CD1c-positive myeloid dendritic cell (primary cell): Measurements from ENCODE around the gene NT5C2.
"Not testable (repeated sequence)": the region's sequence is repeated elsewhere in the genome, so short reads cannot be mapped to it uniquely, and the experiment has no call there.

Experiments
- DNase-seq: peaks from one replicate; pipeline ENCODE4 v3.0.0-alpha.2; 2016; ENCODE audit errors: extremely low spot score

NT5C2 gene

GRCh38 chr10:103086261-103086660 is 106.8 kb downstream of the NT5C2 start:
- DNase-seq: no peak

GRCh38 chr10:103083977-103084320 is 109.1 kb downstream of the NT5C2 start:
- DNase-seq: no peak

- DNase-seq: no peak
Measured at GRCh38 chr10:103083266-103083976, 109.7 kb downstream of the NT5C2 start.

GRCh38 chr10:103082683-103083082 is 110.4 kb downstream of the NT5C2 start:
- no peak for DNase-seq

GRCh38 chr10:103080891-103081581 is 112.0 kb downstream of the NT5C2 start:
- no peak for DNase-seq

- DNase-seq: no peak
Measured at GRCh38 chr10:103079946-103080345, 113.1 kb downstream of the NT5C2 start.

- no peak for DNase-seq
Measured at GRCh38 chr10:103079100-103079499, 114.0 kb downstream of the NT5C2 start.

- DNase-seq: no peak
Measured at GRCh38 chr10:103078676-103079075, 114.4 kb downstream of the NT5C2 start.

GRCh38 chr10:103078309-103078615 is 114.8 kb downstream of the NT5C2 start:
- no peak for DNase-seq

- no peak for DNase-seq
Measured at GRCh38 chr10:103077491-103078308, 115.4 kb downstream of the NT5C2 start.

- no peak for DNase-seq
Measured at GRCh38 chr10:103077020-103077419, 116.1 kb downstream of the NT5C2 start.

- DNase-seq: no peak
Measured at GRCh38 chr10:103072891-103073290, 120.2 kb downstream of the NT5C2 start.

- DNase-seq: no peak
Measured at GRCh38 chr10:103072276-103072675, 120.8 kb downstream of the NT5C2 start.

GRCh38 chr10:103069453-103070331 is 123.4 kb downstream of the NT5C2 start:
- DNase-seq: peak; percentile 52

GRCh38 chr10:103067956-103068355 is 125.1 kb downstream of the NT5C2 start:
- no peak for DNase-seq

GRCh38 chr10:103067484-103067883 is 125.6 kb downstream of the NT5C2 start:
- peak; percentile 8 for DNase-seq

- not testable (repeated sequence) for DNase-seq
Measured at GRCh38 chr10:103067099-103067477, 126.0 kb downstream of the NT5C2 start.

- no peak for DNase-seq
Measured at GRCh38 chr10:103066141-103067098, 126.7 kb downstream of the NT5C2 start.

- no peak for DNase-seq
Measured at GRCh38 chr10:103064956-103065355, 128.1 kb downstream of the NT5C2 start.

GRCh38 chr10:103062854-103063590 is 130.1 kb downstream of the NT5C2 start:
- no peak for DNase-seq
